HG03521 (cell line): ENCODE results near the gene OPTN.
"Not testable (repeated sequence)": the region's sequence is repeated elsewhere in the genome, so short reads cannot be mapped to it uniquely, and the experiment has no call there.

Experiments used
- ATAC-seq: cut with Tn5 transposase; IDR thresholded peaks from one replicate; pipeline ENCODE4 v1.9.1; 2021; ENCODE audit warnings: mild to moderate bottlenecking, moderate library complexity; ENCODE audit not compliant: unreplicated experiment

The OPTN gene

DNA sequence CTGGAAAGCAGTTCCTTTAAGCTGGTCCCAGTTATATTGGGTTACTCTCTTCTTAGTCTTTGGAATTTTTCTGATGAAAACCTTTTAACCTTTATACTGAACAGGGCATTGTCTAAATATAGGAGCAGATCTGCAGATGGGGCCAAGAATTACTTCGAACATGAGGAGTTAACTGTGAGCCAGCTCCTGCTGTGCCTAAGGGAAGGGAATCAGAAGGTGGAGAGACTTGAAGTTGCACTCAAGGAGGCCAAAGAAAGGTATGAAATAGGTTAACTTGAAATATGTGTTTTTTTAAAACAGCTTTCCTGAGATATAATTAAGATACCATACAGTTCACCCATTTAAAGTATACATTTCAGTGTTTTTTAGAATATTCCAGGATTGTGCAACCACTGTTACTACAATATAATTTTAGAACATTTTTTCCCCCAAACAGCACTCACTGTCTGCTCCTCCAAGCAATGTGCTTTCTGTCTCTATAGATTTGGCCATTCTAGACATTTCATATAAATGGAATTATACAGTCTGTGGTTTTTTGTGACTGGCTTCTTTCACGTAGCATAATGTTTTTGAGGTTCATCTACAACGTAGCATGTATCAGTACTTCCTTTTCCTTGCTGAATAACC, 18.9 kb downstream of the OPTN start:
- no peak for ATAC-seq

DNA sequence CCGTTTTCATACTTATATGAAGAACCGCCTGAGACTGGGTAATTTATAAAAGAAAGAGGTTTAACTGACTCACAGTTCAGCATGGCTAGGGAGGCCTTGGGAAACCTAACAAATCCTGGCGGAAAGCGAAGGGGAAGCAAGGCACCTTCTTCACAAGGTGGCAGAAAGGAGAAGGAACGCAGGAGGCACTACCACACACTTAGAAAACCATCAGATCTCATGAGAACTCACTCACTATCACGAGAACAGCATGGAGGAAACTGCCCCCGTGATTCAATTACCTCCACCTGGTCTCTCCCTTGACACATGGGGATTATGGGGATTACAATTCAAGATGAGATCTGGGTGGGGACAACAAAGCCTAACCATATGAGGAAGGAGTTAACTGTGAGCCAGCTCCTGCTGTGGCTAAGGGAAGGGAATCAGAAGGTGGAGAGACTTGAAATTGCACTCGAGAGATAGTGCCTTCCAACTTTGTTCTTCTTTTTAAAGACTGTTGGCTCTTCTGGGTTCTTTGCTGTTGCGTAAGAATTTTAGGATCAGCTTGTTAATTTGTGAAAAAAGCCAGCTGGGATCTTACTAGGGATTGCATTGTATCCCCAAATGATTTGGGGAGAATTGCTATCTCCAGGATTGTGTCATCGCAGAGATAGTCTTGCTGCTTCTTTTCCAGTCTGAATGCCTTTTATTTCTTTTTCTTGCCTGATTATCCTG, 21.0 kb downstream of the OPTN start:
- ATAC-seq: no peak

DNA sequence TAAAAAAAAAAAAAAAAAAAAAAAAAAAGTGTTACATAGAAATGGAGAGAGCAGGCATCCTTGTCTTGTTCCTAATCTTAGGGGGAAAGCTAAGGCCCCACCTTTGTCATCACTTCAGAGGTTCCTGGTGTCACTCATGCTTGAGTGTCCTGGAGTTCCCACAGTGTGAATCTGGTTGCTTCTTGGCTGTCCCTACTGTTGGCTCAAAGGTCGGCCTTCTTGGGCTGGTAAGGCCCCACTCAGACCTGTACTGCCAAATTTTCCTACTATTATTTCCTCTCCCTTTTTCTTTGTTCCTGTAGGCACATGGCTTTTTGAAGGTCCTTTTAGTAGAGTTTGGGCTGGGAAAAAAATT, 21.5 kb downstream of the OPTN start:
- ATAC-seq: no peak

DNA sequence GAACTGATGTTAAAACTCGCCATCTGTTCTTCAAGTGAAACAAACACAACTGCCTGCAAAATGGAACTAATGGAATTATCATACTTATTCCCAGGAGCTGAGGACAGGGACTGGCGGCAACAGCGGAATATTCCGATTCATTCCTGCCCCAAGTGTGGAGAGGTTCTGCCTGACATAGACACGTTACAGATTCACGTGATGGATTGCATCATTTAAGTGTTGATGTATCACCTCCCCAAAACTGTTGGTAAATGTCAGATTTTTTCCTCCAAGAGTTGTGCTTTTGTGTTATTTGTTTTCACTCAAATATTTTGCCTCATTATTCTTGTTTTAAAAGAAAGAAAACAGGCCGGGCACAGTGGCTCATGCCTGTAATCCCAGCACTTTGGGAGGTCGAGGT, 36.7 kb downstream of the OPTN start:
- no peak for ATAC-seq

DNA sequence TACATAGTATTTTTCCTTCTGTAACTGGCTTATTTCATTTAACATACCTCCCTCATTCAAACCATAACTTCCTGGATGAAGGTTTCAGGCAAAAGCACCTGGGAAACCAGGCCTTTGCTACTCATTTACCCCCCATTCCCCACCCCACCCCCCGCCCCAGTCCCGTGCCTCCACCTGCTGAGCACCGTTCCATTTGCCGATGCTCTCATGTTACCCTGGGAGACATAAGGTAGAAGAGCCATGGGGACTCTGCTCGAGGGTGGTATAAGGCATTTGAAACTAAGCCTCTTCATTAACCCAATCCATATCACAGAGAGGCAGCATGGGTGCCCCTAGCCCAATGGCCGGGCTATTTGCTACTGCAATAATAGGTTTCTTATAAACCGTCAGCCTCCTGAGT, 39.2 kb downstream of the OPTN start:
- no peak for ATAC-seq

DNA sequence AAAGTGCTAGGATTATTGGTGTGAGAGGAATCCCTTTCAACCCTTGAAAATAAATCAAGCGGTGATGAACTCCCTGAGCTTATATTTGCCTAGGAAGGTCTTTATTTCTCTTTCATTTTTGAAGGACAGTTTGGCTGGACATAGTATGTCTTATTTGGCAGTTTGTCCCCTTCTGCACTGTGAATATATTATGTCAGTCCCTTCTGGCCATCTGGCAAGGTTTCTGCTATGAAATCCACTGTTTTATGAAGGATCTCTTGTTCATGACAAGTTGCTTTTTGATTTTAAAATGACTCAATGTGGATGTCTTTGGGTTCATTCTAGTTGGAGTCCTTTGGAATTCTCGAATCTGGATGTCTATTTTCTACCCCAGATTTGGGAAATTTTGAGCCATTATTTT, 39.7 kb downstream of the OPTN start:
- no peak for ATAC-seq

DNA sequence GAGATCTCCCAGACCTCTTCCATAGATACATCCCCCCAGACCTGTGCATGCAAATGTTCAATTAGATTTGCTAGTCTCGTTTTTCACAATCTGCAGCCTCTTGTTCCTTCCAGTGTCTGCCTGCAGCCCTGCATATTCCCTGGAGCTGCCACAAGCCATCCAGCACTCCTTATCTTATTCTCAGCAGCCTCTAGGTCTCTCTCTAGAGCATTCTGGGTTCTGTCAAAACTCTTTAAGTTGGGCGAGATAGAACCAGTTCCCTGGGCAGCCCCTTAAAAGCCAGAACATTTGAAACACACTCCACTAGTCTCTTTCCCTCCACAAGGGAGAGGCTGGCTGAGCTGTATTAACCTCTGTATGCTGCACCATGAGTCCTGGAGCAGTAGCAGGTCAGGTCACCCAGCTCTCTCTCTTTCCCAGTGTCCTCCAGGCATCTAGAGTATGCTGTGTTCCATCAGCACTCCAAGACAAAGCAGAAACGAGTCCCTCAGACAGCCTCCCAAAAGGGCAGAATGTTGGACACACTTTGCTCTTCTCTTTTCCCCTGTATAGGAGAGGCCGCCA, 40.7 kb downstream of the OPTN start:
- no peak for ATAC-seq

DNA sequence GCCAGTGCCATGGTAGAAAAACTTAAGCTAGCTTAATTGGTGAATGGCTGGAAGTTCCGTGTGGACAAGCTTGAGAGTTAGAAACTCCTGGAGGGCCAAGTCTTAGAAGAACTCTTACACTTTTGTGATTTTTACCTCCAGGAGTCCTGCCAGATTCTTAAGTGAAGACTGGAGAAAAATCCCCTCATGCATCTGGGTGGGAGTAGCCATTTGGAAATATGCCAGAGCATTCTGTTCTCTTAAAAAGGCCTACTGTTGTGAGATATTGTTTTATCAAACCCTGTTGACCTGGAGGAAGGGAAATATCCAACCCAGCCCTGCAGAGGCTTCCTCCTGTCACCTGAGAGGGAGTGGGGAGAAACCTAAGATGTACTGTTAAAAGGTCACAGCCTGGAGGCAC, 43.8 kb downstream of the OPTN start:
- ATAC-seq: no peak

DNA sequence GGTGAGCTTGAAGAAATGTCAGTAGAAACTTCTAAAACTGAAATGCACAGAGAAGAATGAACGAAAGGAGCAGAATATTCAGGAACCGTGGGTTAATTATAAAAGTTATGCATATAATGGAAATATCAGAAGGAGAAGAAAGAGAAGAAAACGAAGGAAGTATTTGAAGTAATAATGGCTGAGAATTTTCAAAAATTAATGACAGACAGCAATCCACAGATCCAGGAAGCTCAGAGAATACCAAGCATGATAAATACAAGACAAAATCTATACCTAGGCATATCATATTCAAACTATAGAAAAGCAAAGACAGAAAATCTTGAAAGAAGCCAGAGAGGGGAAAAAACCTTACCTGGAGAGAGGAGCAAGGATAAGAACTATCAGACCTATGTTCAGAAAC, 44.9 kb downstream of the OPTN start:
- no peak for ATAC-seq

DNA sequence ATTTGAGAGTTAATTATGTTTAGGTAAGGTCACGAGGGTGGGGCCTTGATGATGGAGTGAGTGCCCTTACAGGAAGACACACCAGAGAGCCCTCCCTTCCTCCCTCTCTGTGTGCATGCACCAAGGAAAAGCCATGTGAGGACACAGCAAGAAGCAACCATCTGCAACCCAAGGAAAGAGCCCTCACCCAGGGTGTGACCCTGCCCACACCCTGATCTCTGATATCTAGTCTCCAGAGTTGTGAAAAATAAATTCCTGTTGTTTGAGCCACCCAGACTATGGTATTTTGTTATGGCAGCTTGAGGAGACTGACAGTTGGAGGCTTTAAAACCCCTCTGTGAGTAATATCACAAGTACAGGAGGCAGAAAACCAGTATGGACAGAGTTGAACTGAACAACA, 46.4 kb downstream of the OPTN start:
- no peak for ATAC-seq

DNA sequence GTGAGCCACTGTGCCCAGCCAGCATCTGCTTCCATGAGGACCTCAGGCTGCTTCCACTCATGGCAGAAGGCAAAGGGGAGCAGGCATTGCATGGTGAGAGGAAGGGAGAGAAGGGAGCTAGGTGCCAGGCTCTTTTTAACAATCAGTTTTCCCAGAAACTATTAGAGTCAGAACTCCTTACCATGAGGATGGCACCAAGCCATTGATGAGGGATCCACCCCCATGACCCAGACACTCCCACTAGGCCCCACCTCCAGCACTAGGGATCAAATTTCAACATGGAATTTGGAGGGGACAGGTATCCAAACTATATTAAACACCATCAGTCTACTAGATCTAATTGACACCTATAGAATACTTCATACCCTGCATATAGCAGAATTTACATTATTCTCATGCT, 47.2 kb downstream of the OPTN start:
- no peak for ATAC-seq

DNA sequence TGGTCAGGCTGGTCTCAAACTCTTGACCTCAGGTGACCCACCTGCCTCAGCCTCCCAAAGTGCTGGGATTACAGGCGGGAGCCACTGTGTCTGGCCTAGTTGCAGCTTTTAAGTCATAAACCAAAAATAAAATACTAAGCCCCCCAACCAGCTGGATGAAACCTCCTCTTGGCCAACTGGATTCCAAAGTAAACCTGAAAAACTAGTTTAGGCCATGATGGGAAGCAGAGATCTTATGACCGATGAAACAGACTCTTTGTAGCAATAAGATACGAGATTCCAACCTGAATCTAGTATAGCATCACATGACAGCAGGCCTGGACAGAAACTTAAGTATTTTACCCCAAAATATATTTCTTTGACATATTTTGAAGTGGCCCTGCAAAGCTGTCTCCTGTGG, 52.3 kb downstream of the OPTN start:
- no peak for ATAC-seq

DNA sequence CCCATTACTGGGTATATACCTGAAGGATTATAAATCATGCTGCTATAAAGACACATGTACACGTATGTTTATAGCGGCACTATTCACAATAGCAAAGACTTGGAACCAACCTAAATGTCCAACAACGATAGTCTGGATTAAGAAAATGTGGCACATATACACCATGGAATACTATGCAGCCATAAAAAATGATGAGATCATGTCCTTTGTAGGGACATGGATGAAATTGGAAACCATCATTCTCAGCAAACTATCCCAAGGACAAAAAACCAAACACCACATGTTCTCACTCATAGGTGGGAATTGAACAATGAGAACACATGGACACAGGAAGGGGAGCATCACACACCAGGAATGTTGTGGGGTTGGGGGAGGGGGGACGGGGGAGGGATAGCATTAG, 55.9 kb downstream of the OPTN start:
- ATAC-seq: not testable (repeated sequence)

DNA sequence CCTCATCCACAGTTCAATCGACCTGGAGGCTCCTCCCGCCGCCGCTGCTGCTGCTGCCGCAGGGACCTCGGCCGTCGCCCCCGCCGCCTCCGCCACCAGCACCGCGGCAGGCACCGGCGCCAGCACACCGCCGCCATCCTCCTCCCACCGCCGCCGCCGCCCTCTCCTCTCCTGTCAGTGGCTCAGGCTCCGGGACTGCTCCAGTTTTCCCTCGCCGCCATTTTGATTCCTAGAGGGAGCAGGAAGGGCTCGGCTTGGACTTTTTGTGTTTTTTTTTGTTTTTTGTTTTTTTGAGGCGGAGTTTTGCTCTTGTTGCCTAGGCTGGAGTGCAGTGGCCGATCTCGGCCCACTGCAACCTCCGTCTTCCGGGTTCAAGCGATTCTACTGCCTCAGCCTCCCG, 58.4 kb downstream of the OPTN start:
- ATAC-seq: no peak

DNA sequence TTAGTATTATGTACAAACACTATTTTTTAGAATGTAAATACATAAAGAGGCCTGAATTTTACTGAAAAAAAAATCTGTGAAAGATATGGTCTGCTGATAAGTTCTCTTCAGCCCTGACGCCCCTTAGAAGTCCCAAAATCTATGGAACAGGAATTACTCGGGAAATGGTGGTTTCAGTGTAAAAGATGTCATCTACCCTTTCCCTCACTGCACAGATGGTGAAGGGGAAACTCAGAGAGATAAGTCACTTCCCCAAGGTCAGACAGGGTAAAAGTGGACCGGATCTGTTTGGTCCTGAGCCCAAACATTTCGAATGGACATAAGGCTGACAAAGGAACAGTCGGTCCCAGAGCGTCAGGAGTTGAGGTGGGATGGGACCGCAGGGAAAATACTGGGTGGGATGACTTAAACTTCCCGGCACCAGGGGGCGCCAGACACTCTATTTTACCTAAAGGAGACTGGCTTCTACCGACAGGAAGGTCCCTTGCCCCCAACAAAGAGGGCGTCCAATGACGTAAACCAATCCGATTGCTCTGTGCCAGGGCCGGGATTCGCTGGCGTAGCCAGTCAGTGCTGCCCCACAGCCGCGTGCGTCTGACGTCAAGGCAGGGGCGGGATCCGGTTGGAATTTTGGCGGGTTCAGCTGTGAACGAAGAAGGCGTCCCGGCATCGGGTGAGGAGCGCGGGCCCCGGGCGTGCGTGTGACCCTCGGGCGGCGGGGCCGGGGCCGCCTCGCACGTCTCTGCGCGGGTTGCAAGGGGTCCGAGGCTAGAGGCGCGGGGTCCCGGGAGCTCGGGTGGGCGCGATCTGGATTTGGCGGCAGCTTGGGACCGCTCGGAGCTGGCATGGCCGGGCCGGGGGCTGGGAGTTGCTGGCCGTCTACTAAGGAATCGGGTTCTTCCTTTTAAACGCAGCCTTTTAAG, 61.2 kb downstream of the OPTN start, which contains the start of gene MCM10:
Gene MCM10, plus strand, starts transcription at position 625 of the 923 bp plus-strand sequence. CDS start 2,645 bp downstream, outside the sequence.
- ATAC-seq: peak; percentile 100

DNA sequence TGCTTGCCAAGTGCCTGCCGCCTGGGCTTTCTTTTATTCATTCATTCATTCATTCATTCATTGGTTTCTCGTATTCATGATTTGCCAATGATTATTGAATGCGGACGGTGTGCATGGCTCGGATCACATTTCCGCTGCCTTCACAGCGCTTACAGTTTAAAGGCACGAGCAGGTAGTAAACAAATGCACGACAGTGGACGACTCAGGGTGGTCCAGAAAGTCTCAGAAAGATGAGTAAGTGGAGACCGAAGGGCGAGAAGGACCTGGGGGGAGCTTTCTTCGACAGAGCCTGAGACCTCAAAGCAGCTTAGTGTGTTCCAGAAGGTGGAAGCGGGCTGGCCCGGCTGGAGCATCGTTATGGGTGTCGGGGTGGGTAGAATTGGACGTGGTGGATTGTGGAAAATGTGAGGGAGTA, 61.9 kb downstream of the OPTN start:
- no peak for ATAC-seq

DNA sequence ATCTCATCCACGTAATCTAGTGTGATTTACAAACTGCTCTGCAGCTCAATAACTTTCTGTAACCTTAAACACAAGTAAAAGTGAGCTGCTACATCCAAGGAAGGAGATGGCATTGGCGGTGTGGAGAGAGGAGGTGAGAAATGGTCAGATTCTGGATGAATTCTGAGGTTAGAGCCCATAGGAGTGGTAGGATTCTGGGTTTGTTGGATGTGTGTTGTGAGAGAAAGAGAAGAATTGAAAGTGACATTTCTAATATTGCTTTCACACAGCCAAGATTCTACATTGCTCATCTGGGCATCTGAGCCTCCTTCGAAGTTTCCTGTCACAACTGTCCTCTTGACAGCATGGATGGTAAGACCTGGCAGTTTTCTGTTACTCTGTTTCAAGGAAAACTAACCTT, 63.9 kb downstream of the OPTN start:
- ATAC-seq: no peak

DNA sequence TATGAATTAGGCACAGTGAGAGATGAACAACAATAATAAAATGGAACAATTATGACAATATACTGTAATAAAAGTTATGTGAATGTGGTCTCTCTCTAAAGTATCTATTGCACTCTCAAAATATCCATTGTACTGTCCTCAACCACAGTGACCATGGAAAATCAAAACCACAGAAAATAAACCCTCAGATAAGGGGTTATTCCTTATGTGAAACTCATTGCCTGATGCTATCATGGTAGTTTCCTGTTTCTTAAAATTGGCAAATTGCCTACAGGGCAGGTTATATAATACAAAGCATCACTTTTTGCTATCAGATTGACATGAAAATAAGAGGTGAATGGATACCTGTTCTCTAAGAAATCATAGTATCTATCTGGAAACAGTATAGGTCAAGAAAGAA, 65.2 kb downstream of the OPTN start:
- no peak for ATAC-seq

DNA sequence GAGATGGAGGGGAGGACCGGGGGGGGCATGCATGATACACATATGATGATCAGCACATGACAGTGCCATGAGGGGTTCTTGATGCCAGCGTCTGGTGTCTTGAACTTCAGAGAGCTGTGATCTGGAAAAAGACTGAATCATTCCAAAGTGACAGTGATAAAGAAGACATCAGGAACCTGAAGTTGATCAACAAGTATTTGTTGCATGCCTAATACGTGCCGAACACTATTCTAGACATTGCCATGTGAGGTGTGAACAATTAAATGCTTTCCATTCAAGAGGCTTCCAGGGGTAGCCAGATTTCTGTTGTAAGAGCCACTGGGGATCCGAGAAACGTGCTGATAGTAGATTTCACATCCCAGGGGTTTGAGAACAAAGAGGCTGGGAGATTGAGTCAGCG, 67.6 kb downstream of the OPTN start:
- no peak for ATAC-seq

DNA sequence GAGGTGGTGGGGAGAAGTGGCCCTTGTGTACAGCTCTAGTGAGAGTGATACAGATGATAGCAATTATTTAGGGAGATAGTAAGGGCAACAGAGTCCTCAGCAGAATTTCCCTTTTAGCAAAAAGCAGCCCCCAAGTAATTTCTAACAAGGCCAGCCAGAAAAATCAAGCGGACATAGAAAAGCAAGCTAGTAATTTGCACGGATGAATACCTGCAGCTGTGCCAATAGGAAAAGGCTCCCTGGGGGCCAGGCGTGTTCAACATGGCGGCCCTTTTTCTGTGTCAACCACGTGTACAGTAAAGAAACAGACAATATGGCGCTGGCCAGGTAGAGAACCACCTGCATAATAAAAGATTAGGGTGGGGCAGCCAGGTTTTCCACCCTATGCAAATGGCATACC, 68.8 kb downstream of the OPTN start:
- ATAC-seq: no peak

DNA sequence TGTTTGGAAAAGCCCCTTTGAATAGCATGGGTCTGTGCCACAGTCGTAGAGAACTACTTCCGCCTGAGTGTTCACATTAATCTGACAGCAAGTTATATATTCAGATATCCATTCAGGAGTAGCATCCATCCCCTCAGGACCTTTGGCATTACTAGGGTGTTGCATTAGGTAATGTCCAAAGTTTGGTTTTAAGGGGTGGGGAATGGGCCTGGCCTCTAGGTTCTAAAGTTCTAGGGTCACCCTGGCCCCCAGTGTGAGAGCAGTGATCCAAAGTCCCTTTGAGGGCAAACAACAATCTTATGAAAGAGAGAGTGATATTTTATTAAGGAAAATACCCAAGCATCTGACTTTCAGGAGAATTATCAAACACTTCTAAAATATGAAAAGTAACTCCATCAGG, 73.7 kb downstream of the OPTN start:
- ATAC-seq: no peak

DNA sequence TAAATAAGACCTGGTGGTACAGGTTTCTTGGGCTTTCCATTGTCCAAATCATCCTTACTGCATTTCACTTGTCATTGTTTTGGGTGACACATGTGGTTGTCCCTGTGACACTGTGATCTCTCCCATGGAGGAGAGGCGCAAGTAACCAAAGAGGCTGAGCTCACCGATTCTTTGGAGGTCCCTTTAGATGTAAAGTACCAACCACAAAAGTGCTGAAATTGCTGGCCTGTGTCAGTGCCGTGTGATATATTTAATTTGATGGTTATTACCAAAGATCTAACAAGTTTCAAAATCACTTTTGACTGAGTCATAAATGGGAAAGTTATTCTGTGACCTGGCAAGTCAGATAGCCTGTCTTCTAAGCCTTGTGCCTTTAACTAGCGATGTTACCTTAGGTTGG, 80.8 kb downstream of the OPTN start:
- no peak for ATAC-seq
